K562 (cell line): ENCODE results near the gene CTIF. TPM values are rescaled to one million over a fixed set of nuclear protein-coding genes. Genes with fewer than 3 reads are reported as not detected.

ENCODE experiments used
- ATAC-seq: fragments of 200-7000 bp; cut with Tn5 transposase; 3 replicates; pipeline ENCODE4 v1.9.1; 2020; ENCODE audit warnings: moderate library complexity
- BruUV-seq: library from RNA; stranded (reverse); fragments of 400-500 nt; replicated peaks from 2 replicates; lab custom pipeline; 2021; lab: Mats Ljungman, UMichigan
- CTCF ChIA-PET: fragments of 300-600 bp; formaldehyde crosslinking; extraction: SDS; loops from one replicate; lab custom pipeline; 2021; ENCODE audit warnings: low intra/inter-chr PET ratio; lab: Yijun Ruan, JAX
- POLR2A ChIA-PET: fragments of 300-600, 350-650 bp; sonication (Branson Sonifier 250); formaldehyde crosslinking; extraction: SDS; loops from one replicate; lab custom pipeline; 2021; ENCODE audit warnings: antibody characterized with exemption, inconsistent platforms; lab: Yijun Ruan, JAX
- DNase-seq, 4 experiments: peaks; one replicate each; pipeline versions ENCODE4 v3.0.0 to v3.0.0-alpha.2; 2011 to 2018; ENCODE audit warnings: low spot score in 3 of 4, mixed read lengths in 3 of 4; ENCODE audit errors: extremely low read depth in 1 of 4
- FAIRE-seq: peaks from 2 replicates; lab custom pipeline; 2011; peaks lifted over from hg19 to GRCh38; lab: Jason Lieb, UNC
- H2AFZ ChIP-seq: 2 replicates; pipeline ENCODE4 v1.6.0; 2011; ENCODE audit warnings: low read depth, low read length, control low read depth, inconsistent platforms
- H3K27ac ChIP-seq: fragments of 200-600 bp; 3 replicates; pipeline ENCODE4 v1.8.0; 2011; ENCODE audit warnings: low read depth, mild to moderate bottlenecking, control low read depth, inconsistent platforms, low read length, moderate library complexity, mixed read lengths; ENCODE audit errors: extremely low read depth
- H3K27me3 ChIP-seq, 2 experiments: fragments of 300-600 bp in 1 of 2; 2 replicates in 1 of 2; 3 replicates in 1 of 2; pipeline versions ENCODE4 v1.6.0 to v1.8.0; 2011; ENCODE audit warnings: inconsistent platforms in 2 of 2, low read length in 2 of 2, mild to moderate bottlenecking in 1 of 2, mixed read lengths in 1 of 2, moderate library complexity in 1 of 2; ENCODE audit not compliant: control insufficient read depth in 2 of 2, insufficient read depth in 2 of 2
- H3K36me3 ChIP-seq: fragments of 300-600 bp; 3 replicates; pipeline ENCODE4 v1.8.0; 2011; ENCODE audit warnings: mild to moderate bottlenecking, low read length, inconsistent platforms; ENCODE audit not compliant: control insufficient read depth, insufficient read depth
- H3K4me1 ChIP-seq, 2 experiments: fragments of 200-600 bp in 1 of 2; replicated peaks in 1 of 2; 2 replicates in 1 of 2; 3 replicates in 1 of 2; pipeline versions ENCODE4 v1.5.1 to v1.8.0; 2011; ENCODE audit warnings: inconsistent platforms in 2 of 2, low read length in 2 of 2, mild to moderate bottlenecking in 1 of 2, mixed read lengths in 1 of 2, moderate library complexity in 1 of 2; ENCODE audit not compliant: control insufficient read depth in 2 of 2, insufficient read depth in 2 of 2
- H3K4me2 ChIP-seq: 2 replicates; pipeline ENCODE4 v1.6.1; 2011; ENCODE audit warnings: low read length, control low read depth, inconsistent platforms, mixed read lengths; ENCODE audit not compliant: insufficient read depth
- H3K4me3 ChIP-seq: fragments of 200-600 bp; sonication (generic), shearing (Covaris generic); 2 replicates; pipeline ENCODE4 v1.5.1; 2016; ENCODE audit warnings: control low read depth, inconsistent platforms
- H3K79me2 ChIP-seq: fragments of 200-600 bp; 3 replicates; pipeline ENCODE4 v1.8.0; 2011; ENCODE audit warnings: low read length, inconsistent platforms; ENCODE audit not compliant: control insufficient read depth, insufficient read depth
- H3K9ac ChIP-seq, 2 experiments: 2 replicates each; pipeline versions ENCODE4 v1.6.0 to v1.6.1; 2011; ENCODE audit warnings: low read depth in 2 of 2, low read length in 2 of 2, control low read depth in 1 of 2, inconsistent platforms in 1 of 2, mild to moderate bottlenecking in 1 of 2, mixed read lengths in 1 of 2; ENCODE audit not compliant: insufficient read depth in 1 of 2
- H3K9me1 ChIP-seq: one replicate; pipeline ENCODE4 v1.6.0; 2011; ENCODE audit warnings: inconsistent platforms, mild to moderate bottlenecking, low read length, moderate library complexity; ENCODE audit not compliant: control insufficient read depth, insufficient read depth
- H3K9me3 ChIP-seq: replicated peaks from 2 replicates; pipeline ENCODE4 v1.5.1; 2011; ENCODE audit warnings: low read depth, low read length, inconsistent platforms; ENCODE audit not compliant: control insufficient read depth, insufficient read depth
- H4K20me1 ChIP-seq: replicated peaks from 2 replicates; pipeline ENCODE4 v1.6.1; 2011; ENCODE audit warnings: low read length, inconsistent platforms, mixed read lengths; ENCODE audit not compliant: control insufficient read depth, insufficient read depth
- CBFA2T2 ChIP-seq: fragments of 450-650 bp; conservative IDR thresholded peaks from 2 replicates; pipeline ENCODE4 v1.6.1; 2017; ENCODE audit warnings: mild to moderate bottlenecking
- CBX3 ChIP-seq, 2 experiments: IDR thresholded peaks; 1 replicate in 1 of 2; 2 replicates in 1 of 2; pipeline ENCODE4 v1.6.1; 2012; ENCODE audit warnings: inconsistent platforms in 2 of 2, low read length in 2 of 2, borderline replicate concordance in 1 of 2, control low read depth in 1 of 2
- ETV5 ChIP-seq: sonication (generic); formaldehyde crosslinking; IDR thresholded peaks from 2 replicates; pipeline ENCODE4 v1.4.0; 2020; ENCODE audit warnings: low read depth, mild to moderate bottlenecking, missing genetic modification reagents
- EWSR1 ChIP-seq: fragments of 450-650 bp; IDR thresholded peaks from 2 replicates; pipeline ENCODE4 v1.6.1; 2018; ENCODE audit warnings: borderline replicate concordance, mild to moderate bottlenecking, low read depth, moderate library complexity; ENCODE audit not compliant: partially characterized antibody
- GTF2E2 ChIP-seq: fragments of 200-800 bp; sonication (Bioruptor generic); IDR thresholded peaks from 2 replicates; pipeline ENCODE4 v1.6.1; 2016; ENCODE audit warnings: missing genetic modification characterization, missing compliant biosample characterization
- HDAC6 ChIP-seq: IDR thresholded peaks from 2 replicates; pipeline ENCODE4 v1.6.1; 2012; ENCODE audit warnings: low read depth, mild to moderate bottlenecking, control low read depth, inconsistent platforms, low read length, moderate library complexity
- HEY1 ChIP-seq: fragments of 250-450 bp; sonication (Bioruptor Pico); IDR thresholded peaks from 2 replicates; pipeline ENCODE4 v1.5.0; 2020; ENCODE audit warnings: mild to moderate bottlenecking, moderate library complexity, borderline replicate concordance
- KLF10 ChIP-seq: fragments of 250-450 bp; sonication (Bioruptor Pico); IDR thresholded peaks from 2 replicates; pipeline ENCODE4 v1.6.1; 2021; ENCODE audit warnings: matching md5 sums
- PTTG1 ChIP-seq: fragments of 450-650 bp; IDR thresholded peaks from 2 replicates; pipeline ENCODE4 v1.6.1; 2016; ENCODE audit warnings: low read depth, mild to moderate bottlenecking, missing genetic modification characterization, missing compliant biosample characterization
- RFX1 ChIP-seq: fragments of 450-650 bp; IDR thresholded peaks from 2 replicates; pipeline ENCODE4 v1.6.1; 2016; ENCODE audit warnings: mild to moderate bottlenecking, moderate library complexity
- RHOXF2B ChIP-seq: fragments of 250-450 bp; sonication (Bioruptor Pico); conservative IDR thresholded peaks from 2 replicates; pipeline ENCODE4 v1.5.1; 2021
- THRA ChIP-seq: fragments of 450-650 bp; IDR thresholded peaks from 2 replicates; pipeline ENCODE4 v1.6.1; 2017; ENCODE audit warnings: mild to moderate bottlenecking, moderate library complexity
- ZFP91 ChIP-seq: sonication (generic); formaldehyde crosslinking; IDR thresholded peaks from 2 replicates; pipeline ENCODE4 v1.8.0; 2022; ENCODE audit warnings: mild to moderate bottlenecking, missing genetic modification reagents
- ZNF253 ChIP-seq: fragments of 250-450 bp; sonication (Bioruptor Pico); conservative IDR thresholded peaks from 2 replicates; pipeline ENCODE4 v1.6.1; 2021; ENCODE audit warnings: mild to moderate bottlenecking
- WGBS: fragments of 100-300 bp; shearing (Covaris generic); methylation state at CpG from one replicate; pipeline ENCODE4 v1.1.6; 2016; ENCODE audit warnings: low coverage, mixed read lengths; ENCODE audit not compliant: insufficient coverage; ENCODE audit errors: missing lambda C conversion rate; 5-methylcytosine and 5-hydroxymethylcytosine counted together
- in situ Hi-C: fragments of 300-500 bp; cut with MboI; formaldehyde crosslinking; loops from 4 replicates; pipeline ENCODE4 v1.15.0; 2018; ENCODE audit warnings: inconsistent platforms, mixed read lengths
- intact Hi-C: fragments of 100-400 bp; cut with micrococcal nuclease; formaldehyde crosslinking; loops from 2 replicates; pipeline ENCODE4 v1.14.2; 2022
- polyA plus RNA-seq, 8 experiments: library from polyadenylated mRNA; depleted of rRNA in 4 of 8; stranded (reverse) in 5 of 8; unstranded in 3 of 8; fragments of >200 nt; fragmentation: Nextera tagmentation in 2 of 8; fragmentation: Illumina TruSeq in 1 of 8; extraction: Ambion mirVana in 2 of 8; extraction: Trizol in 1 of 8; gene quantifications; 2 replicates each; pipeline versions ENCODE4 v1.2.1 to v1.2.3, GENCODE V29; 2011 to 2014; ENCODE audit warnings: inconsistent platforms in 1 of 8, missing spikeins in 1 of 8
- total RNA-seq, 7 experiments: library from RNA; depleted of rRNA in 6 of 7; stranded (reverse); fragments of >200 nt in 6 of 7; fragmentation: Illumina TruSeq in 2 of 7; extraction: Trizol in 2 of 7; gene quantifications; 2 replicates each; pipeline versions ENCODE4 v1.2.1 to v1.2.3, GENCODE V29; 2011 to 2021; ENCODE audit warnings: low replicate concordance in 1 of 7

Gene CTIF
- total and polyA plus RNA-seq, 9 of the 15 experiments (the other 6 are each of a cell fraction or from before 2014, with no cell fraction given) = 0.17 to 11.5 (median 2.2) TPM

GRCh38 chr18:48792141-48792540, 253.3 kb downstream of the CTIF start:
- Histone ChIP-seq H2AFZ (no peak overlapping the region), H3K9me1 (no peaks in the 10 kb centered on the region), H3K27me3 (no peaks in the 10 kb centered on the region), H3K79me2 (no peaks in the 10 kb centered on the region), H3K4me3 (no peak overlapping the region), H3K4me1 (peaks cover 0 to 7% of the 10 kb centered on the region in 2 experiments; a peak in 1 of 5 replicates), H3K27ac (no peak overlapping the region), H4K20me1 (no peaks in the 10 kb centered on the region; the same call in 1 of the 2 replicates), H3K4me2 (no peak overlapping the region), H3K36me3 (no peaks in the 10 kb centered on the region), H3K9ac (no peak overlapping the region), H3K9me3 (no peaks in the 10 kb centered on the region)
- ATAC-seq (no peak), DNase-seq (no peak), FAIRE-seq (no peak)
- ChIA-PET CTCF (no interaction called here), POLR2A (interaction anchor here (0.9 kb wide), 1 partner anchor 206 kb away, joined by 3 read pairs; no protein-coding TSS in a partner anchor)
- intact Hi-C loops (no loop called here), in situ Hi-C loops (no loop called here)
- WGBS = 57% methylated on average over 4 of the region's 4 CpGs
- TF ChIP-seq KLF10 (CRISPR knock-in tag) (no peak), RHOXF2B (no peak), ETV5 (CRISPR knock-in tag) (no peak), HDAC6 (no peak), PTTG1 (tag) (no peak), GTF2E2 (tag) (no peak), CBX3 (IDR thresholded peaks at IDR 0.05; ENCODE audit: borderline replicate concordance in 1 of 2, low read length in 2 of 2) (no peak), THRA (no peak), ZFP91 (CRISPR knock-in tag) (no peak), HEY1 (CRISPR knock-in tag) (no peak), EWSR1 (no peak), ZNF253 (CRISPR knock-in tag) (no peak), RFX1 (no peak), CBFA2T2 (no peak)
- BruUV-seq = no TSS peak
